ENCODE results near the gene IDNK.

IDNK gene

GRCh38 chr9:83651558-83651957 lies 28.6 kb downstream of the IDNK start:
- no peak overlapping the region for H3K4me3 ChIP-seq (ENCODE audit: low read depth, low read length)
- no peak overlapping the region for H3K9ac ChIP-seq
- H3K36me3 ChIP-seq (ENCODE audit: control insufficient read depth, insufficient read depth, low read length): no peaks in the 10 kb centered on the region
- TF ChIP-seq CTCF (IDR thresholded peaks at IDR 0.05): no peak
- peaks cover 12% of the 10 kb centered on the region for H3K4me1 ChIP-seq
- no peaks in the 10 kb centered on the region for H3K9me3 ChIP-seq (ENCODE audit: control insufficient read depth, low read length)
- H3K79me2 ChIP-seq: no peaks in the 10 kb centered on the region
- no peak overlapping the region for H3K27ac ChIP-seq
- no peaks in the 10 kb centered on the region for H3K27me3 ChIP-seq (ENCODE audit: control insufficient read depth, insufficient read depth, low read length)
- no peak overlapping the region for H3K4me2 ChIP-seq (ENCODE audit: low read length)
- no peak overlapping the region for H2AFZ ChIP-seq

GRCh38 chr9:83652433-83652832 lies 29.5 kb downstream of the IDNK start:
- no peak for TF ChIP-seq CTCF (IDR thresholded peaks at IDR 0.05)
- H3K4me2 ChIP-seq (ENCODE audit: low read length): no peak overlapping the region
- no peaks in the 10 kb centered on the region for H3K27me3 ChIP-seq (ENCODE audit: control insufficient read depth, insufficient read depth, low read length)
- no peak overlapping the region for H3K4me3 ChIP-seq (ENCODE audit: low read depth, low read length)
- H3K79me2 ChIP-seq: no peaks in the 10 kb centered on the region
- H3K36me3 ChIP-seq (ENCODE audit: control insufficient read depth, insufficient read depth, low read length): no peaks in the 10 kb centered on the region
- H3K9ac ChIP-seq: no peak overlapping the region
- H3K9me3 ChIP-seq (ENCODE audit: control insufficient read depth, low read length): no peaks in the 10 kb centered on the region
- H3K4me1 ChIP-seq: peaks cover 9% of the 10 kb centered on the region
- no peak overlapping the region for H2AFZ ChIP-seq
- H3K27ac ChIP-seq: no peak overlapping the region

DNA sequence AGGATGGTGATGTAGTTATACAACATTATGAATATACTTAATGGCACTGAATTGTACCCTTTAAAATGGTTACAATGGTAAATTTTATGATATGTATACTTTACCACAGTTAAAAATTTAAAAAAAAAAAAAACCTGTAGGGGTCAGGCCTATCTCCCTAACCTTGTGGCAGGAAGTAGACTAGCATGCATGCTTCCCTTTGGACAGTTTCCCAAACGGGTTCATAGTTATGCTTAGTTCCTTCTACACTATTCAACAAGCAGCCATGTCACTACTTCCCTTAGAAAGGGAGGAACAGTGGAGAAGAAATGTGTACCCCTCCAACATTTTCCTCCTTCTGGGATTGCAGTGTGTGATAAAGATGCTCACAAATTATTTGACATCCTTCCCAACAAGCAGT lies 32.5 kb downstream of the IDNK start:
- H3K79me2 ChIP-seq: no peaks in the 10 kb centered on the region
- H3K4me2 ChIP-seq (ENCODE audit: low read length): no peak overlapping the region
- H3K27ac ChIP-seq: no peak overlapping the region
- H3K4me1 ChIP-seq: no peaks in the 10 kb centered on the region
- no peaks in the 10 kb centered on the region for H3K36me3 ChIP-seq (ENCODE audit: control insufficient read depth, insufficient read depth, low read length)
- H3K27me3 ChIP-seq (ENCODE audit: control insufficient read depth, insufficient read depth, low read length): no peaks in the 10 kb centered on the region
- H3K4me3 ChIP-seq (ENCODE audit: low read depth, low read length): no peak overlapping the region
- TF ChIP-seq CTCF (IDR thresholded peaks at IDR 0.05): no peak
- H2AFZ ChIP-seq: no peak overlapping the region
- no peaks in the 10 kb centered on the region for H3K9me3 ChIP-seq (ENCODE audit: control insufficient read depth, low read length)
- H3K9ac ChIP-seq: no peak overlapping the region

DNA sequence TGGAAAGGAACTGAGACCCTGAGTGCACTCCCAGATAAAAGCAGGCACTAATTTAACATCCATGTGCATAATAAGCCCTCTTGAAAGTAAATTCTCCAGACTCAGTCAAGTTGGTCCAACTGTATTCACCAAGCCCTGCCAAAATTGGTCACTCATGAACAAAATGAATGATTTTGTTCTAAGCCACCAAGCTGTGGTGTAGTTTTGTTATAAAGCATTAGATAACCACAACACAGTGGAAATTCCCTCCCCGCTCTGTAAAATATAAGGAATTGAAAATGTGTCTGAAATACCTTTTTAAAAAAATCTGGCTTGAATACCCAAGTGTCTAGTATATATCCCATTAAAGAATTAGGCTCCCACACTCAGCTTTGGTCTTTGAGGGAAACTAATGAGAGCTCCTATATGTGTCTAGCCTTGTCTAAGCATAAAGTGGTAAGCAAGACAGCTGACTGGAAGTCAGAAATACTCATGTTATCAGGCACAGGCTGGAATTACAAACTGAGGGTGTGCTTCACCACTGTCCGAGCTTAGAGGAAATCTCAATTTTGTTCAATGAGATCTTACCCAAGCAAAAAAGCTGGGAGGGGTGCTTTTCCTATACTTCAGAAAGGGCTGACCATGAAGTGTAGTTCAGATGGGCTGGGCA lies 33.2 kb downstream of the IDNK start:
- Histone ChIP-seq H3K27ac (no peak overlapping the region), H3K9ac (no peak overlapping the region), H3K79me2 (no peaks in the 10 kb centered on the region), H2AFZ (no peak overlapping the region), H3K36me3 (ENCODE audit: control insufficient read depth, insufficient read depth, low read length) (no peaks in the 10 kb centered on the region), H3K4me1 (no peaks in the 10 kb centered on the region), H3K9me3 (ENCODE audit: control insufficient read depth, low read length) (no peaks in the 10 kb centered on the region), H3K4me2 (ENCODE audit: low read length) (no peak overlapping the region), H3K4me3 (ENCODE audit: low read depth, low read length) (no peak overlapping the region), H3K27me3 (ENCODE audit: control insufficient read depth, insufficient read depth, low read length) (no peaks in the 10 kb centered on the region)
- TF ChIP-seq CTCF (IDR thresholded peaks at IDR 0.05): no peak

DNA sequence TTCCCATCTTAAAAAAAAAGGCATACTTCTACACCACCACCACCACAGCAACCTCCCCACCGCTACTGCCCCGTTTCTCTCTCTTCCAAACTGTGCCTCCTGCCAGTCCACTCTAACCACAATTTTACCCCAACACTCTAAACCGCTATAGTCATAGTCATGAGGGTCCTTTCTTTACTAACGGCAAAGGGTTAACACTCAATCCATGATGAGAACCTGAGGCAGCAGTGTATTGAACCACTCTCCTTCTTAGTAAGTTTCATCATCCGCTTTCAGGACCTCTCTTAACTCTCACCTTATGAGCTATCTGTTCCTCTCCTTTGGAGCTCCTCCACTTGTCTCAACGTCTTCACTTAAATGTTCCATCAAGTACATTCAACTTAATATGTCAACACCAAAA lies 34.0 kb downstream of the IDNK start:
- Histone ChIP-seq H3K4me1 (no peaks in the 10 kb centered on the region), H3K36me3 (ENCODE audit: control insufficient read depth, insufficient read depth, low read length) (no peaks in the 10 kb centered on the region), H3K4me2 (ENCODE audit: low read length) (no peak overlapping the region), H3K27ac (no peak overlapping the region), H3K9ac (no peak overlapping the region), H2AFZ (no peak overlapping the region), H3K79me2 (no peaks in the 10 kb centered on the region), H3K4me3 (ENCODE audit: low read depth, low read length) (no peak overlapping the region), H3K27me3 (ENCODE audit: control insufficient read depth, insufficient read depth, low read length) (no peaks in the 10 kb centered on the region), H3K9me3 (ENCODE audit: control insufficient read depth, low read length) (no peaks in the 10 kb centered on the region)
- TF ChIP-seq CTCF (IDR thresholded peaks at IDR 0.05): no peak

Measured in parathyroid adenoma (tissue), 2 donors.